Measurements from ENCODE around the gene C17orf107. TPM values are rescaled to one million over a fixed set of nuclear protein-coding genes. Genes with fewer than 3 reads are reported as not detected.
"Not testable (repeated sequence)": the region's sequence is repeated elsewhere in the genome, so short reads cannot be mapped to it uniquely, and the experiment has no call there.

C17orf107 gene
- total and polyA plus RNA-seq, 12 donors = 0.42 to 4.2 (median 1.1) TPM

DNA sequence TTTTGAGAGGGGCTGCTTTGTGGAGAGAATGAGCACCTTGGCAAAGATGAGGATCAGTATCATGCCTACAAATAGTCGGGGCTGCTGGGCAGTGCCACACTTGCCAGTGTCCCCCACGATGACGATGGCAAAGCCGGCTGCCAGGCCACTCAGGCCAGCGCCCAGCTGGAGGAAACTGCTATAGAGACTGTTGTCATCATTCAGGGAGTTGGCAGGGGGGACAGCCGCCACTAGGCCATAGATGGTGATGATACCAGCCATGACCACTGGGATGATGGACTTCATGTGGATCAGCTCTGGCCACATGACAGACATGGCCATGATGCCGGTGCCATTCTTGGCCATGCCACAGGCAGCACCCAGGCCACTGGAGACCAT lies 42.4 kb upstream of the C17orf107 start:
- Histone ChIP-seq H3K27ac (no peak overlapping the region), H3K4me1 (replicated peaks in 1 of 2) (peaks cover 22 to 25% of the 10 kb centered on the region in 2 donors), H3K27me3 (no peaks in the 10 kb centered on the region), H3K36me3 (replicated peaks in 1 of 2) (peaks cover 0 to 8% of the 10 kb centered on the region in 2 donors), H3K9me3 (replicated peaks in 1 of 3) (no peaks in the 10 kb centered on the region), H3K4me3 (no peak overlapping the region)
- DNase-seq = no peak
- no peak for TF ChIP-seq CTCF (IDR thresholded peaks at IDR 0.05)
- no peak for TF ChIP-seq POLR2A (IDR thresholded peaks at IDR 0.05)
- WGBS, 4 donors = 62 to 94% (median 91%) methylated on average over 2 to 7 of the region's 7 CpGs
- intact Hi-C loops (cut with DNase I) = no loop called here

GRCh38 chr17:4857347-4857746 lies 42.0 kb upstream of the C17orf107 start:
- DNase-seq; H3K9me3 ChIP-seq (replicated peaks in 1 of 3); H3K4me3 ChIP-seq; H3K36me3 ChIP-seq (replicated peaks in 1 of 2); intact Hi-C loops (cut with DNase I); H3K27me3 ChIP-seq: not testable (repeated sequence)
- Histone ChIP-seq H3K27ac (peak overlapping the region in 1 of 5 donors; percentile 34), H3K4me1 (replicated peaks in 1 of 2) (peaks cover 18 to 20% of the 10 kb centered on the region in 2 donors)
- 84 to 100% (median 93%) methylated on average over 5 to 7 of the region's 7 CpGs for WGBS, 4 donors

DNA sequence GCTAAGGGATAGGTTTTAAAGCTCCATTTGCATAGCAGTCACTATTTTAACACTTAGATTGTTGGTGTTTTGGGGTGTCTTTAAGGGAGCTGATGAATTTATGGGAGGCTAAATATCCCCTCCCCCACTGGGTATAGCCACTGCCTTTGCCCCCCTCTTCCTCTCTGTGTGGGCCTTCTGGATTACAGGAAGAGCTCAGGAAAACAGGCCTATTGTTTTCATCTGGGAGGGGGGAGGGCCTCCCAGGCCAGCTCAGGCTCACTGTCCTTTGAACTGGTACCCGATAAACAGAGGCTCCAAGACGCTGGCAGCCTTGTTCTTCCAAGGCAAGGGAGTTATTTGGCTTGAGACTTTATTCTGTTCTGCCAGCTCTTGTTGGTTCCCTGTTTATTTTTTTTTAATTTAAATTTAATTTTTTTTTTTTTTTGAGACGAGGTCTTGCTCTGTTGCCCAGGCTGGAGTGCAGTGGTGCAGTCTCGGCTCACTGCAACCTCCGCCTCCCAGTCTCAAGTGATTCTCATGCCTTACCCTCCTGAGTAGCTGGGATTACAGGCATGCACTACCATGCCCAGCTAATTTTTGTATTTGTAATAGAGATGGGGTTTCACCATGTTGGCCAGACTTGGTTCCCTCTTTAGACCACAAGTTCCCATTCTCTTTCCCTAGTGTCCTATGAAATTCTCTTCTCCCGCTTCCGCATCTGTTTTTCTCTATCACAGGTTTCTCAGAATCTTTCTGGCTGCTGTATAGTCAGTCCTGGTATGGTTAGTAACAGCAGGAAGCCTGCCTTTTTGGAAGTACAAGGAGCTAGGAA lies 41.1 kb upstream of the C17orf107 start:
- WGBS, 4 donors = 46 to 62% (median 54%) methylated on average over 7 of the region's 7 CpGs
- peak overlapping the region in 3 of 5 donors; percentile 34 to 63 (median 61) for H3K27ac ChIP-seq
- intact Hi-C loops (cut with DNase I) = no loop called here
- H3K4me1 ChIP-seq (replicated peaks in 1 of 2) = peaks cover 17 to 19% of the 10 kb centered on the region in 2 donors
- no peaks in the 10 kb centered on the region for H3K27me3 ChIP-seq
- H3K9me3 ChIP-seq (replicated peaks in 1 of 3) = no peaks in the 10 kb centered on the region
- peak in 4 of 7 donors; percentile 24 to 65 (median 30) for DNase-seq
- no peak overlapping the region for H3K4me3 ChIP-seq
- H3K36me3 ChIP-seq (replicated peaks in 1 of 2) = peaks cover 0 to 8% of the 10 kb centered on the region in 2 donors
- no peak for TF ChIP-seq POLR2A (IDR thresholded peaks at IDR 0.05)
- no peak for TF ChIP-seq CTCF (IDR thresholded peaks at IDR 0.05)

DNA sequence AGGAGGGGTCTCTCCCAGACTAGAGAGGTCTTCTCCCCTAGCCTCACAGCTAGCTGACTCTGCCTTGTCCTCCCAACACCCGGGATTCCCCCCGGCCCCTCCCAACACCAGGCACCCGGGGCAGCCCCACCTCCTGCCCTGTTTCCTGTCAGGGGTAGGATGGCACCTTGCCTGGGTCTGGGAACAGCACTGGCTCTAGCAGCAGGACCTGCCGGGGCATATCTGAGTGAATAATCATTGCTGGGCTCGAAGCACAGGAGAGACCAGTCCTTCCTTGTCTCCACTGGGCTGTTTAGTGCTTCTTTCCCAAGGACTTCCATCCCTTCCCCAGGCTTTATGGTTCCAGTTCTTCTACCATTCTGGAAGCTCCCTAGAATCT lies 40.5 kb upstream of the C17orf107 start:
- Histone ChIP-seq H3K4me3 (no peak overlapping the region), H3K4me1 (replicated peaks in 1 of 2) (peaks cover 17 to 19% of the 10 kb centered on the region in 2 donors), H3K9me3 (replicated peaks in 1 of 3) (no peaks in the 10 kb centered on the region), H3K27me3 (no peaks in the 10 kb centered on the region), H3K27ac (peak overlapping the region in 4 of 5 donors; percentile 12 to 63 (median 48)), H3K36me3 (replicated peaks in 1 of 2) (peaks cover 0 to 8% of the 10 kb centered on the region in 2 donors)
- 4 to 26% (median 13%) methylated on average over 3 to 5 of the region's 5 CpGs for WGBS, 4 donors
- intact Hi-C loops (cut with DNase I) = no loop called here
- TF ChIP-seq CTCF (IDR thresholded peaks at IDR 0.05) (no peak), POLR2A (IDR thresholded peaks at IDR 0.05) (no peak)
- DNase-seq = peak; percentile 58 to 84 (median 81)
